ENCODE measurements around the gene POTEG. TPM values are rescaled to one million over a fixed set of nuclear protein-coding genes. Genes with fewer than 3 reads are reported as not detected.
"Not testable (repeated sequence)": the region's sequence is repeated elsewhere in the genome, so short reads cannot be mapped to it uniquely, and the experiment has no call there.

POTEG gene
- total RNA-seq, 2 experiments from 2014 or later: not detected

DNA sequence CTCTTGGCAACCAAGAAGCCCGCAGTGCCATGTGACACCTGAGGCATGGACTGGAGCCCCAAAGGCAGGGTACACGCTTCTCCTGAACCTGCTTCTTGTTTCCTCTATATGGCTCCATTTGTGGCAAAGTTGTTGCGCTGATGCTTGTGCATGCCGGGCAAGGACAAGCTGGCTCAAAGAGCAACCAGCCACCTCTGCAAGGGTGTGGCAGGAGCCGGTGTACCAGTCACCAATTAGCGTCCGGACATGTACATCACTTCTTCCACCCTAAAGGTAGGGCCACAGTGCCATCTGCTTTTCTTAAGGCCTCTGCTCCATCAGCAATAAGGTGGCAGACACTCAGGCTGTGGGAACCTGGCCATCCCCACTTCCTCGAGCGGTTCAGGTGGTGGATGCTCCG lies 43.9 kb downstream of the POTEG start:
- H3K9me3 Mint-ChIP-seq (ENCODE audit: low read depth); CTCF ChIA-PET; H3K4me1 Mint-ChIP-seq; ATAC-seq; H3K4me3 Mint-ChIP-seq; H3K36me3 Mint-ChIP-seq; DNase-seq; H3K27me3 Mint-ChIP-seq; H3K27ac Mint-ChIP-seq: not testable (repeated sequence)

DNA sequence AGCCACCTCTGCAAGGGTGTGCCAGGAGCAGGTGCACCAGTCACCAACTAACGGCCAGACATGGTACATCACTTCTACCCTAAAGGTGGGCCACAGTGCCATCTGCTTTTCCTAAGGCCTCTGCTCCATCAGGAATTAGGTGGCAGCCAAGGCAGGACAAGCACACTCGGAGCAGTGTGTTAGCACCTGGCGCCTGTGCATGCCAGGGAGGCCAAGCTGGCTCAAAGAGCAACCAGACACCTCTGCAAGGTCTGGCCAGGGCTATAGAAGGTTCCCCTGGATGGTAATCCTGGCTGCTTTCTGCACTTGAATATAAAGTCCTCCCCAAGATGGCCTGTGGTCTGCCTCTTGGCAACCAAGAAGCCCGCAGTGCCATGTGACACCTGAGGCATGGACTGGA lies 45.4 kb downstream of the POTEG start:
- H3K27me3 Mint-ChIP-seq; H3K9me3 Mint-ChIP-seq (ENCODE audit: low read depth); ATAC-seq; DNase-seq; CTCF ChIA-PET; H3K27ac Mint-ChIP-seq; H3K4me1 Mint-ChIP-seq; H3K36me3 Mint-ChIP-seq; H3K4me3 Mint-ChIP-seq: not testable (repeated sequence)

DNA sequence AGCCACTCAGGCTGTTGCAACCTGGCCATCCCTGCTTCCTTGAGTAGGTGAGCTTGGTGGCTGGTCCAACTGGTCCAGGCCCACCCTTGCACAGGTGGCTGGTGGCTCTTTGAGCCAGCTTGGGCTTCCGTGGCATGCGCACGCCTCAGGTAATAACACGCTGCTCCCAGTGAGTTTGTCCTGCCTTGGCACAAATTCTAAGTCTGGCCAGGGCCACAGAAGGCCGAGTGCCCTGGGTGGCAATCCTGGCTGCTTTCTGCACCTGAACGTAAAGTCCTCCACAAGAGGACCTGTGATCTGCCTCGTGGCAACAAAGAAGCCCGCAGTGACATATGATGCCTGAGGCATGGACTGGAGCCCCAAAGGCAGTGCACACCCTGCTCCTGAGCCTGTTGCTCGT lies 47.1 kb downstream of the POTEG start:
- H3K4me1 Mint-ChIP-seq; H3K4me3 Mint-ChIP-seq; CTCF ChIA-PET; ATAC-seq; H3K9me3 Mint-ChIP-seq (ENCODE audit: low read depth); H3K36me3 Mint-ChIP-seq; H3K27ac Mint-ChIP-seq; H3K27me3 Mint-ChIP-seq; DNase-seq: not testable (repeated sequence)

DNA sequence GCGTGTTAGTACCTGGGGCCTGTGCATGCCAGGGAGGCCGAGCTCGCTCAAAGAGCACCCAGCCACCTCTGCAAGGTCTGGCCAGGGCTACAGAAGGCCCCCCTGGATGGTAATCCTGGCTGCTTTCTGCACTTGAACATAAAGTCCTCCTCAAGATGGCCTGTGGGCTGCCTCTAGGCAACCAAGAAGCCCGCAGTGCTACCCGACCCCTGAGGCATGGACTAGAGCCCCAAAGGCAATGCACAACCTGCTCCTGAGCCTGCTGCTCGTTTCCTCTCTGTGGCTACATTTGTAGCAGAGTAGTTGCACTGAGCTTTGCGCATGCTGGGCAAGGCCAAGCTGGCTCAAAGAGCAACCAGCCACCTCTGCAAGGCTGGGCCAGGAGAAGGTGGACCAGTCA lies 47.8 kb downstream of the POTEG start:
- H3K27me3 Mint-ChIP-seq; H3K4me1 Mint-ChIP-seq; H3K27ac Mint-ChIP-seq; H3K4me3 Mint-ChIP-seq; H3K36me3 Mint-ChIP-seq; H3K9me3 Mint-ChIP-seq (ENCODE audit: low read depth); CTCF ChIA-PET; DNase-seq; ATAC-seq: not testable (repeated sequence)

DNA sequence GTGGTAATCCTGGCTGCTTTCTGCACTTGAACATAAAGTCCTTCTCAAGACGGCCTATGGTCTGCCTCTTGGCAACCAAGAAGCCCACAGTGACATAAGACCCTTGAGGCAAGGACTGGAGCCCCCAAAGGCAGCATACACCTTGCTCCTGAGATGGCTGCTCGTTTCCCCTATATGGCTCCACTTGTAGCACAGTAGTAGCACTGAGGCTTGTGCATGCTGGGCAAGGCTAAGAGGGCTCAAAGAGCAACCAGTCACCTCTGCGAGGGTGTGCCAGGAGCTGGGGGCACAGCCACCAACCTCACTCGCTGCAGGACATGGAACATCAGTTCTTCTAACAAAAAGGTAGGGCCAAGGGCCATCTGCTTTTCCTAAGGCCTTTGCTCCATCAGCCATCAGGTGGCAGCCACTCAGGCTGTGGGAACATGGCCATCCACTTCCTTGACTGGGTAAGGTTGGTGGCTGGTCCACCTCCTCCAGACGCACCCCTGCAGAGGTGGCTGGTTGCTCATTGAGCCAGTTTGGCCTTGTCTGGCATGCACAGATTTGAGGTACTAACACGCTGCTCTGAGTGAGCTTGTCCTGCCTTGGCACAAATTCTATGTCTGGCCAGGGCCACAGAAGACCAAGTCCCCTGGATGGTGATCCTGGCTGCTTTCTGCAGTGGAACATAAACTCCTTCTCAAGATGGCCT lies 49.9 kb downstream of the POTEG start:
- H3K4me1 Mint-ChIP-seq; H3K36me3 Mint-ChIP-seq; H3K4me3 Mint-ChIP-seq; ATAC-seq; H3K9me3 Mint-ChIP-seq (ENCODE audit: low read depth); DNase-seq; H3K27me3 Mint-ChIP-seq; H3K27ac Mint-ChIP-seq; CTCF ChIA-PET: not testable (repeated sequence)

DNA sequence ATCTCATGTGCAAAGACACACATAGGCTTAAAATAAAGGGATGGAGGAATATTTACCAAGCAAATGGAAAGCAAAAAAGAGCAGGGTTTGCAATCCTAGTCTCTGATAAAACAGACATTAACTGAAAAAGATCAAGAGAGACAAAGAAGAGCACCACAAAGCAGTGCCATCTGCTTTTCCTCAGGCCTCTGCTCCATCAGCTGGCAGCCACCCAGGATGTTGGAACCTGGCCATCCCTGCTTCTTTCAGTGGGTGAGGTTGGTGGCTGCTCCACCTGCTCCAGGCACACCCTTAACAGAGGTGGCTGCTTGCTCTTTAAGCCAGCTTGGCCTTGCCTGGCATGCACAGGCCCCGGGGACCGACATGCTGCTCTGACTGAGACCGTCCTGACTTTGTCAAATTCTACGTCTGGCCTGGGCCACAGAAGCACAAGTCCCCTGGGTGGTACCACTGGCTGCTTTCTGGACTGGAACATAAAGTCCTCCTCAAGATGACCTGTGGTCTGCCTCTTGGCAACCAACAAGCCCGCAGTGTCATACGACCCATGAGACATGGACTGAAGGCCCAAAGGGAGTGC lies 51.0 kb downstream of the POTEG start:
- H3K27me3 Mint-ChIP-seq; ATAC-seq; H3K9me3 Mint-ChIP-seq (ENCODE audit: low read depth); CTCF ChIA-PET; H3K4me3 Mint-ChIP-seq; DNase-seq; H3K4me1 Mint-ChIP-seq; H3K27ac Mint-ChIP-seq; H3K36me3 Mint-ChIP-seq: not testable (repeated sequence)

DNA sequence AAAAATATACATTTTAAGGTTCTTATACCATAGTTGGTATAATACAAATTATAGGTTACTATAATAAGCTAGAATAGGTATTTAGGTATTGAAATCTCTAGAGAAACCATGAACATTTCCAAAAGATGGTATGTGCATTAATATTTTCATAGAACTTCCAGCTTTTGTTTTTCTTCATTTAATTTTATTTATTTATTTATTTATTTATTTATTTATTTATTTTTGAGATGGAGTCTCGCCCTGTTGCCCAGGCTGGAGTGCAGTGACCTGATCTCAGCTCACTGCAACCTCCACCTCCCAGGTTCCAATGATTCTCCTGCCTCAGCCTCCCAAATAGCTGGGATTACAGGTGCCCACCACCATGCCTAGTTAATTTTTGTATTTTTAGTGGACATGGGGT lies 54.0 kb downstream of the POTEG start:
- H3K4me3 Mint-ChIP-seq; H3K27me3 Mint-ChIP-seq; H3K9me3 Mint-ChIP-seq (ENCODE audit: low read depth); CTCF ChIA-PET; DNase-seq; H3K4me1 Mint-ChIP-seq; ATAC-seq; H3K36me3 Mint-ChIP-seq; H3K27ac Mint-ChIP-seq: not testable (repeated sequence)

DNA sequence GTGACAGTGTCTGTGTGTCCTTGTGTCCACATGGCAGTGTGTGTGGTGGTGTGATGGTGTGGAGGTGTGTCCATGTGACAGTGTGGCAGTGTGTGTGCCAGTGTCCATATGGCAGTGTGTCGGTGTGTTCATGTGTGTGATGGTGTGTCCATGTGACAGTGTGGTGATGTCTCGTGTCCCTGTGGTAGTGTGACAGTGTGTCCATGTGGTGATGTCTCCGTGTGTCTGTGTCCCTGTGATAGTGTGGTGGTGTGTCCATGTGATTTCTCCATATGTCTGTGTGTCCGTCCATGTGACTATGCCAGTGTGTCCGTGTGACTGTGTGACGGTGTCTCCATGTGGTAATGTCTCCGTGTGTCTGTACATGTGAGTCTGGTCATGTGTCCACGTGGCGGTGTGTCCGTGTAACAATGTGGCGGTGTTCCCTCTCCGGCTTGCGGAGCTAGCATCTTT lies 59.7 kb downstream of the POTEG start:
- not testable (repeated sequence) for H3K27ac Mint-ChIP-seq, ATAC-seq

DNA sequence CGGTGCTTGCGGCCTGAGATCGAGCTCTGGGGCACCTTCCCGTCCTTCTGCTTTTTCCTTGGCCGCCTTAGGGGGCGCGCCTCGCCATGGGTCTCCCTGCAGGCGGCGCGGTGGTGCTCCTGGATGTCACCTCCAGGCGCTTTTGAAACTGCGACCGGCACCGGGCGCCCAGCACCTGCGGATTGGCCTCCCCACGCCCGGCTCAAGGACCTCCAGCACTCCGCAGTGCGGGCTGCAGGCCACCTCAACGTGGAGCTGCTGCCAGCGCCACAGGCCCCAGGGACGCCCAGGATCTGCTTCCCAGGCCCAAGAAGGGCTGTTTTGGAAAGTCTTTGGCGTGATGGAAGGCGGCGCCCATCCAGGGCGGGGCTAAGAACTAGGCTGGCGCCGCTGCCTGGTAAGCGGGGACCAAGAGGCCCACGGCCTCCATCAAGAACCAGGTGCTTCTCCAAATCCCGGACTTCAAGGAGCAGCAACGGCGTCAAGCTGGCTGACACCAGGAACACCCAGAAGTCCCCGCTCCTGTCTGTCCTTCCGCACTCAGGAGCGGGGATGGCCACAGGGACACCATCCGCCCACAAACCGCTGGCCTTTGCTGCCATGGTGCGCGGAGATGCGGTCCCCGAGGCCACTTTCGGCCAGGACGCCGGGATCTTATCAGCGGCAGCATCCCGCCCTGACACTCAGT lies 61.2 kb downstream of the POTEG start:
- ATAC-seq; H3K36me3 Mint-ChIP-seq; H3K27ac Mint-ChIP-seq; DNase-seq; H3K9me3 Mint-ChIP-seq (ENCODE audit: low read depth); H3K4me3 Mint-ChIP-seq; CTCF ChIA-PET; H3K4me1 Mint-ChIP-seq; H3K27me3 Mint-ChIP-seq: not testable (repeated sequence)

More for the DNA sequence above, 59.7 kb downstream of the POTEG start:
- DNase-seq; H3K4me1 Mint-ChIP-seq; CTCF ChIA-PET; H3K27me3 Mint-ChIP-seq; H3K36me3 Mint-ChIP-seq; H3K9me3 Mint-ChIP-seq (ENCODE audit: low read depth); H3K4me3 Mint-ChIP-seq: not testable (repeated sequence)

DNA sequence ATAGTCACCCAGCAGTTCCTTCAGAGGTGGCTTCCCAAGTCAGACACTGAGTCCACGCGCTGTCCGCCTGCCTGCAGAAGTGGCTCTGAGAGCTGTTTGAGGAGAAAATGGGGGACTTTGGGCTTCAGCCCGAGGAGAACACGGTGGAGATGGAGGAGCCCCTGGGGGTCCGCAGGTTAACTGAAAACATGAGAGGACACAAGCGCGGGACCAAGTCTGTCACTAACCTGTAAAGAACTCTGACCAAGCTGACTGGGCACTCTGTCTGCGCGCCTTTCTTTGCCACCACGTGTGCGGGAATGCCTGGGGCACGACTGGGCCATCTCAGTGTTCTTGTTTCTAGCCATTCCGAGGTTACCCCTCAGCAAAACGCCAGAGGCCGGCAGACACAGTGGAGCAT lies 62.4 kb downstream of the POTEG start:
- H3K4me1 Mint-ChIP-seq; DNase-seq; H3K27ac Mint-ChIP-seq; CTCF ChIA-PET; H3K36me3 Mint-ChIP-seq; H3K27me3 Mint-ChIP-seq; ATAC-seq; H3K4me3 Mint-ChIP-seq; H3K9me3 Mint-ChIP-seq (ENCODE audit: low read depth): not testable (repeated sequence)

DNA sequence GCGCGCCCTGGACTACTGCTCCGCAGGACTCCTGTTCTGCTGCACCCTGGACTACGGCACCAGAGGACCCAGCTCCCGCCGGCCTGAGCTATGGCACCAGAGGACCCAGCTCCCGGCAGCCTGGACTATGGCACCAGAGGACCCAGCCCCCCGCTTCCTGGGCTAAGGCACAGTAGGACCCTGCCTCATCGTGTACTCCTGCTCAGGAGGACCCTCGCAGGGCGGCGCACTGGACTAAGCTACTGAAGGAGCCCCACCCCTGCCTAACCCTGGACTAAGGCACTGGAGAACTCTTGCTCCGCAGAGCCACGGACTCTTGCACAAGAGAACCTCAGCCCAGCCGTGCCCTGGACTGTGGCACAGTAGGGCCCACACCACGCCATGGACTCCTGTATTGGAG lies 71.3 kb downstream of the POTEG start:
- DNase-seq; CTCF ChIA-PET; ATAC-seq; H3K4me1 Mint-ChIP-seq; H3K27me3 Mint-ChIP-seq; H3K27ac Mint-ChIP-seq; H3K9me3 Mint-ChIP-seq (ENCODE audit: low read depth); H3K4me3 Mint-ChIP-seq; H3K36me3 Mint-ChIP-seq: not testable (repeated sequence)

DNA sequence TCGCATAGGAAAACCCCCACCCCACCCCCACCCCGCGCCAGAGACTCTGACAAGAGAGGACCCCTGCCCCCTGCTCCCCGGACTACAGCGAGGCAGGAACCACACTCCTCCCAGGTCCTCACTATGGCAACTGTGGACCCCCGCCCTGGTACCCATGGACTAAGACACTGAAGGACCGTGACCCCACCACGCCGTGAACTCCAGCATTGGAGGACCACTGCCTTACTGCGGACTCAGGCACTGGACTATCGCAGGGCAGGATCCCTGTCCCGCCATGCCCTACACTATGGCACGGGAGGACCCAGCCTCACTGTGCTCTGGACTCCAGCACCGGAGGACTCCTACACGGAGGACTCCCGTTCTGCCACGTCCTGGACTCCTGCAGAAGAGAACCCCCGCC lies 71.8 kb downstream of the POTEG start:
- ATAC-seq; H3K9me3 Mint-ChIP-seq (ENCODE audit: low read depth); DNase-seq; H3K27me3 Mint-ChIP-seq; H3K4me1 Mint-ChIP-seq; H3K36me3 Mint-ChIP-seq; H3K4me3 Mint-ChIP-seq; CTCF ChIA-PET; H3K27ac Mint-ChIP-seq: not testable (repeated sequence)

DNA sequence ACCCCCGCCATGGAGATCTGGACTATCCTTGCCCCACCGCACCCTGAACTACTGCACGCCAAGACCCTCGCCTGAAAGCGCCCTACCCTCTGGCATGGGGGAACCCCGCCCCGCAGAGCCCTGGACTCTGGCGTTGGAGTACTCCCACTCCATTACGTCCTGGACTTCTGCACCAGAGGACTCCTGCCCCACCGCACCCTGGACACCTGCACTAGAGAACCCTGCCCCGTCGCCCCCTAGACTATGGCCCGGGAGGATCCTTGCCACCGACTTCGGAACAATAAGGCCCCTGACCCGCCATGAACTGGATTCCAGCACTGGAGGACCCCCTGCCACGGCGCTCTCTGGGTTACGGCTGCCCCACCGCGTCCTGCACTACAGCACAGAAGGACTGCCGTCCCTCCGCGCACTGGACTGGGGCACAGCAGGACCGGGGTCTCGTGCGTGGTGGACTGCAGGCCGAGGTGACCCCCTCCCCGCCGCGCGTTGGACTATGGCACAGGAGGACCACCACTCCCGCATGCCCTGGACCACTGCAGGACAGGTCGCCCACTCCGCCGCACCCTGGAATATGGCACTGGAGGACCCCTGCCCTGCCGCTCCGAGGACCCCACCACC lies 72.4 kb downstream of the POTEG start:
- H3K27me3 Mint-ChIP-seq; H3K36me3 Mint-ChIP-seq; ATAC-seq; H3K27ac Mint-ChIP-seq; H3K4me1 Mint-ChIP-seq; DNase-seq; H3K9me3 Mint-ChIP-seq (ENCODE audit: low read depth); CTCF ChIA-PET; H3K4me3 Mint-ChIP-seq: not testable (repeated sequence)
